ENCODE results near the gene DIP2B. TPM values are rescaled to one million over a fixed set of nuclear protein-coding genes. Genes with fewer than 3 reads are reported as not detected.
"Not testable (repeated sequence)": the region's sequence is repeated elsewhere in the genome, so short reads cannot be mapped to it uniquely, and the experiment has no call there.

DIP2B gene
- total and polyA plus RNA-seq, 2 donors (not counting 1 experiment from before 2014, with no cell fraction given), result 12.6 to 21.0 TPM

DNA sequence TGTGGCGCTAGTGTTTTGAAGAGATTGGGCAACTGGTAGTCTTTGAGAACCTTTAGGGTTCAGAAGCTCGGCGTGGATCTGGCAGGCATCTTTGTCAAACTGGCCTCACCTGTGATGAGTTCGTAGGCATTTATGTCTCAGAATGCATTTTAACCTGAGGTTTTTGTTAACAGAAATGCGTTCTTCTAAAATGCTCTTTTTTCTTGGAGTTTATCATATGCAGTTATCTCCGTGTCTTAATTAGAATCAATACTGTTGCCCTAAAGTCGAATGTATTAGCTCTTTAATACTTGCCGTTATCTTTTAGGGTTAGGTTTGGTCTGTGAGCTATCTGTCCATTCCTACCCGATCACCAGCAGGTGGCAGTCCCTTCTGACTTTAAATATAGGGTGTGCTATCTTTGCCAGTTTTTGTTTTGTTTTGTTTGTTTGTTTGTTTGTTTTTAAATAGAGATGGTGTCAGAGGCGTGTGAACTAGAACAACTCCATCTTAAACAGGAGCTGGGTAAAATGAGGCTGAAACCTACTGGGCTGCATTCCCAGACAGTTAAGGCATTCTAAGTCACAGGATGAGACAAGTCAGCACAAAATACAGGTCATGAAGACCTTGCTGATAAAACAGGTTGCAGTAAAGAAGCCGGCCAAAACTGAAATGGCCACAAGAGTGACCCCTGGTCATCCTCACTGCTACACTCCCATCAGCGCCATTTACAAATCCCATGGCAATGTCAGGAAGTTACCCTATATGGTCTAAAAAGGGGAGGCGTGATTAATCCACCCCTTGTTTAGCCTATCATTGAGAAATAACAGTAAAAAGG, 260.5 kb downstream of the DIP2B start:
- H3K27ac ChIP-seq (ENCODE audit: insufficient read depth, low read length), result peak overlapping the region; percentile 94

DNA sequence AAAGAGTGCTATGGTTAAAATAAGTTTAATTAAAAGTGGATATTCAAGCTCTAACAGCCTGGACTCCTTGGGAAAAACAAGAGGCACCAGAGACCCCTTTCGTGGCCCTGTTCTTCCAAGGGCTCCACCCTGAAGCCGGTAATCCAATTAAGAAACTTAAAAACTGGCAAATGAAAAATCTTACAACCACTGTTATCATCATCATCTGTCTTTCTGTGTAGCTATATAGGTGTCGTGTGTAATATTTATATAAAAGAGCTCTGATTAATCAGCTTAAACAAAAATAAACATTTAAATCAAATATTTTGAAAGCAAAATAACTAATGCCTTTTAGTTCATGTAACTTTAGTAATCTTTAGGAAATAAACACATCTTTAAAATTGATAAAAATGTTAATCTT, 263.6 kb downstream of the DIP2B start:
- no peaks in the 10 kb centered on the region for H4K20me1 ChIP-seq (ENCODE audit: control insufficient read depth, extremely low read depth, insufficient read depth, low read length)
- no peak for TF ChIP-seq EZH2 (IDR thresholded peaks at IDR 0.05; ENCODE audit: low read length, missing control alignments)
- TF ChIP-seq, protein P1, sequence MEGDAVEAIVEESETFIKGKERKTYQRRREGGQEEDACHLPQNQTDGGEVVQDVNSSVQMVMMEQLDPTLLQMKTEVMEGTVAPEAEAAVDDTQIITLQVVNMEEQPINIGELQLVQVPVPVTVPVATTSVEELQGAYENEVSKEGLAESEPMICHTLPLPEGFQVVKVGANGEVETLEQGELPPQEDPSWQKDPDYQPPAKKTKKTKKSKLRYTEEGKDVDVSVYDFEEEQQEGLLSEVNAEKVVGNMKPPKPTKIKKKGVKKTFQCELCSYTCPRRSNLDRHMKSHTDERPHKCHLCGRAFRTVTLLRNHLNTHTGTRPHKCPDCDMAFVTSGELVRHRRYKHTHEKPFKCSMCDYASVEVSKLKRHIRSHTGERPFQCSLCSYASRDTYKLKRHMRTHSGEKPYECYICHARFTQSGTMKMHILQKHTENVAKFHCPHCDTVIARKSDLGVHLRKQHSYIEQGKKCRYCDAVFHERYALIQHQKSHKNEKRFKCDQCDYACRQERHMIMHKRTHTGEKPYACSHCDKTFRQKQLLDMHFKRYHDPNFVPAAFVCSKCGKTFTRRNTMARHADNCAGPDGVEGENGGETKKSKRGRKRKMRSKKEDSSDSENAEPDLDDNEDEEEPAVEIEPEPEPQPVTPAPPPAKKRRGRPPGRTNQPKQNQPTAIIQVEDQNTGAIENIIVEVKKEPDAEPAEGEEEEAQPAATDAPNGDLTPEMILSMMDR (conservative IDR thresholded peaks at IDR 0.05 in 1 of 2, IDR thresholded peaks at IDR 0.05 in 1 of 2; ENCODE audit: low read depth in 1 of 2, low read length in 2 of 2), result no peak

More for the DNA sequence above, 260.5 kb downstream of the DIP2B start:
- no peaks in the 10 kb centered on the region for H3K4me1 ChIP-seq (ENCODE audit: control insufficient read depth, extremely low read depth, insufficient read depth, low read length)
- peak overlapping the region; percentile 85 for H3K4me2 ChIP-seq (ENCODE audit: extremely low read depth, insufficient read depth, low read length)
- H3K9ac ChIP-seq (ENCODE audit: insufficient read depth, low read length), result no peak overlapping the region
- peak; percentile 36 to 66 for DNase-seq (ENCODE audit: low read depth in 2 of 2)
- no peaks in the 10 kb centered on the region for H3K9me3 ChIP-seq (ENCODE audit: control insufficient read depth, insufficient read depth, low read depth, low read length)
- H2AFZ ChIP-seq (ENCODE audit: low read length), result no peak overlapping the region
- peak overlapping the region; percentile 34 to 87 (median 74) for H3K4me3 ChIP-seq (replicated peaks in 1 of 4; ENCODE audit: control extremely low read depth in 1 of 4, insufficient read depth in 1 of 4, low read depth in 3 of 4, low read length in 4 of 4)
- H3K36me3 ChIP-seq (ENCODE audit: control insufficient read depth, insufficient read depth, low read length), result no peaks in the 10 kb centered on the region
- TF ChIP-seq, protein P1 (conservative IDR thresholded peaks at IDR 0.05 in 1 of 2, IDR thresholded peaks at IDR 0.05 in 1 of 2; ENCODE audit: low read depth in 1 of 2, low read length in 2 of 2), result peak; percentile 54 to 75
- no peak for TF ChIP-seq EZH2 (IDR thresholded peaks at IDR 0.05; ENCODE audit: low read length, missing control alignments)
- no peaks in the 10 kb centered on the region for H4K20me1 ChIP-seq (ENCODE audit: control insufficient read depth, extremely low read depth, insufficient read depth, low read length)
- H3K27me3 ChIP-seq (ENCODE audit: control insufficient read depth, insufficient read depth, low read length), result no peaks in the 10 kb centered on the region
- H3K79me2 ChIP-seq (ENCODE audit: control insufficient read depth, insufficient read depth, low read length), result peaks cover 41% of the 10 kb centered on the region

DNA sequence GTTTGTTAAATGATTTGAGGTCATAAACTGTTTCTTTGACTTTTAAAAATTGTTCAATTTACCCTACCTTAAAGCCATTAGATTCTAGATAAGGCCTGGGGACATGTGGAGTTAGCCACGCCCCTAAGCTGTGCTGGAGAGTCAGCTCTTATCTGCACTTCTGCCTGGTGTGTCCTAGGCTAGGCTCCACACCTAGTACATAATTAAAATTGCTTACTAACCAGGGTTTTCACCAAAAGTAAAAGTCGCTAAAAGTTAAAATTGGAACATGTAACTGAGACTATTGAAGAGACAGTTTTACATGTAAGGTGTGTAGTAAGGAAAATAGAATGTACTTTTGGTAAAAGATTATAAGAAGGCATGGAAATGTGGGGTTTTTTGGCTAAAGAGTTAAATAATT, 264.0 kb downstream of the DIP2B start:
- not testable (repeated sequence) for H3K4me1 ChIP-seq (ENCODE audit: control insufficient read depth, extremely low read depth, insufficient read depth, low read length); H3K4me3 ChIP-seq (replicated peaks in 1 of 4; ENCODE audit: control extremely low read depth in 1 of 4, insufficient read depth in 1 of 4, low read depth in 3 of 4, low read length in 4 of 4); H3K27ac ChIP-seq (ENCODE audit: insufficient read depth, low read length); H3K4me2 ChIP-seq (ENCODE audit: extremely low read depth, insufficient read depth, low read length); H2AFZ ChIP-seq (ENCODE audit: low read length); H3K27me3 ChIP-seq (ENCODE audit: control insufficient read depth, insufficient read depth, low read length); H3K36me3 ChIP-seq (ENCODE audit: control insufficient read depth, insufficient read depth, low read length); H3K9ac ChIP-seq (ENCODE audit: insufficient read depth, low read length); H4K20me1 ChIP-seq (ENCODE audit: control insufficient read depth, extremely low read depth, insufficient read depth, low read length); H3K9me3 ChIP-seq (ENCODE audit: control insufficient read depth, insufficient read depth, low read depth, low read length); DNase-seq (ENCODE audit: low read depth in 2 of 2)
- peaks cover 49% of the 10 kb centered on the region for H3K79me2 ChIP-seq (ENCODE audit: control insufficient read depth, insufficient read depth, low read length)

More for the DNA sequence above, 263.6 kb downstream of the DIP2B start:
- Histone ChIP-seq H3K79me2 (ENCODE audit: control insufficient read depth, insufficient read depth, low read length) (peaks cover 49% of the 10 kb centered on the region), H3K9ac (ENCODE audit: insufficient read depth, low read length) (no peak overlapping the region), H3K27me3 (ENCODE audit: control insufficient read depth, insufficient read depth, low read length) (no peaks in the 10 kb centered on the region), H2AFZ (ENCODE audit: low read length) (no peak overlapping the region), H3K4me3 (replicated peaks in 1 of 4; ENCODE audit: control extremely low read depth in 1 of 4, insufficient read depth in 1 of 4, low read depth in 3 of 4, low read length in 4 of 4) (no peak overlapping the region), H3K27ac (ENCODE audit: insufficient read depth, low read length) (no peak overlapping the region), H3K9me3 (ENCODE audit: control insufficient read depth, insufficient read depth, low read depth, low read length) (no peaks in the 10 kb centered on the region), H3K4me1 (ENCODE audit: control insufficient read depth, extremely low read depth, insufficient read depth, low read length) (no peaks in the 10 kb centered on the region), H3K4me2 (ENCODE audit: extremely low read depth, insufficient read depth, low read length) (no peak overlapping the region), H3K36me3 (ENCODE audit: control insufficient read depth, insufficient read depth, low read length) (no peaks in the 10 kb centered on the region)
- no peak for DNase-seq (ENCODE audit: low read depth in 2 of 2)
